Keratinocyte (primary cell): ENCODE measurements around the gene PIGN.

Experiments
- CTCF ChIP-seq, 3 experiments: IDR thresholded peaks in 1 of 3; conservative IDR thresholded peaks in 1 of 3; optimal IDR thresholded peaks in 1 of 3; 2 replicates in 2 of 3; 3 replicates in 1 of 3; pipeline versions ENCODE3 to v1.5.1; 2011; ENCODE audit warnings: low read length in 3 of 3, mild to moderate bottlenecking in 3 of 3, moderate library complexity in 2 of 3, control low read depth in 1 of 3, inconsistent platforms in 1 of 3; ENCODE audit not compliant: insufficient read depth in 2 of 3; ENCODE audit errors: extremely low read depth in 1 of 3
- EZH2 ChIP-seq: IDR thresholded peaks from one replicate; pipeline ENCODE4 v1.6.1; 2012; ENCODE audit warnings: inconsistent platforms, mild to moderate bottlenecking, low read length, moderate library complexity

GRCh38 chr18:62187543-62188510, 971 bp upstream of the PIGN start:
- TF ChIP-seq CTCF (optimal IDR thresholded peaks at IDR 0.05 in 1 of 3, IDR thresholded peaks at IDR 0.05 in 1 of 3, conservative IDR thresholded peaks at IDR 0.05 in 1 of 3; ENCODE audit: extremely low read depth in 1 of 3, insufficient read depth in 2 of 3, low read length in 3 of 3) (peak in 2 of 3 experiments; percentile 7 to 34), EZH2 (no peak)
